ENCODE data around the gene RTN1. TPM values are rescaled to one million over a fixed set of nuclear protein-coding genes. Genes with fewer than 3 reads are reported as not detected.
A peak's percentile ranks its signal among the peaks of the same experiment; 100 is the strongest.

The RTN1 gene
- total RNA-seq, 1 experiment from 2014 or later: not detected

DNA sequence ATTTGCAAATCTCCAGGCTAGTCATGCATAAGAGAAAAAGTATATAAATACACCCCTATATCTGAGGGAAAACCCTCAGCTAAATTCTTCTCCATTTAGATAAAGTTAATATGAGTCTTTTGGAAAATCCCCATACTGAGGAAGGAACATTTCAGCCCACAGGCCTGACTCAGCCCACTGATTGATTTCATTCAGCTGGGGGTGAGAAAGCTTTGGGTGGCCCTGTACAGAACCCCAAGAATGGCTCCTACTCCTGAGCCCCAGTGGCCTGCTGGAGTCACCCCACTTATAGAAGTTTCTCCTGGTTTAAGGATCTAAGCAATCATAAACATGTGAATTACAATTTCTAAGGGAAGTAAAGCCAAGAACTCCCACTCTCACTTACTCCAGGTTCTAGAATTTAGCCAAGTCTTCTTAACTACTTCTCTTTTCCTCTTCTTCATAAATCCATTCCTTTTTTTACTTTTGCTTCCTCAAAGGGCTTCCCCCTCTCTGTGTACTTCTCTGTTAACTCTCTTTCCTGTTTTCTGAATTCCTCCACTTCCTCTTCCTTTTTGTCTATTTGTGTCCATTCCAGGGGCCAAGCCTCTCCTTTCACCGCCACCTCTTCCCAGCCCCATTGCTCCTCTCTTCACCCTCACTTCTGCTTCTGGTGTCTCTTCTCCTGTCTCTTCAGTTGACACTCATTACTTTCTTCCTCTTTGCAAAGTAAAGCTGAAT lies 21.0 kb downstream of the RTN1 start:
- DNase-seq (ENCODE audit: low spot score): no peak

DNA sequence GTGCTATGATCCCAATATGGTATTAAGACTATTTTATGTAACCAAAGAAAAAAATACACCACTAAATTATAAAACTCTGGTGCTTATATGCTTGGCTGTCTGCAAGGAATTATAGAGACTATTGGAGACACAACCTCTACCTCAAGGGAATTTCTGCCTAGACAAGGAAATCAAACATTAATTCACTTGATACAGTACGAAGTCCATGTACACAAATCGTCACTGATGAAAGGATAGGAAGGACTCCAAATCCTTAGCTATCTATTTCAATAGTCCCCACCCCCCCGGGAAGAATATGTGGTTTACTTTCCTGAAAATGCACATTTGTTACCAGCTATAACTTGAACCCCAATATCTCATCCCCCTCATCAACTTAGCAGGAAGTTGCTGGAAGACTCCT lies 21.9 kb downstream of the RTN1 start:
- peak; percentile 7 for DNase-seq (ENCODE audit: low spot score)

DNA sequence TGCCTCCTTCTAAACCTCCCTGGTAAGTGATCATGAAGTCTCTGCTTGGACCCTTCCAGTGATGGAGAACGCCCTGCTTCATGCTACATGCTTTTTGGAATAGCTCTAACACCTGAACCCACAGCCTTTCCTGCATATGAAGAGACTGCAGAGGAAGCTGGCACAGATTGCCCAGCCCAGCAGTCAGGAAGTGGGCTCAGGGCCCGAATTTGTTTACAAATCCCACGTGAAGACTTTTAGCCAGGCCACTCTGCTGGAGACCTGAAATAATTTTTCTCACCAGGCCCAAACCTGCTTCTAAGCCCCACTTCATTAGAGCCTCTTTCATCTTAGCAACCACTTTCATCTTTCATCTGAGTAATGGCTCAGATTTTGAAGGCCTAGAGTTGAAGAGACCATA lies 22.9 kb downstream of the RTN1 start:
- DNase-seq (ENCODE audit: low spot score): no peak

DNA sequence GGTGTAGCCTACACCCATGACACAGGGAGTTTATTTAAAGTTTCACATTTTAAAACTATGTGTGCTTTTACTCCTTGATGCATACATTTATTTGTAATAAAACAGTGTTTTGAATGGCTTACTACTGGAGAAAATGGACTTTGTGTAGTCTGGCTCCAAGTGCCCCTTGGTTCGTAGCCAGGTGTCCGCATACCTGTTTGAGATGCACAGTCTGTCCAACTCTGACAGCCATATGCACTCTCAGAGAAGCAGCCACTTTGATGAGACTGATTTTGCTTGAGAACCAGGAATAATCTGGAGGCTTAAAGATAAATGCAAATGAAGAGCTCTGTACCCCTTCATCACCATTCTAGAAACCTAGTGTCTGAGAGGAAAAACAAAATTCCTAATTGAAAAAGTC lies 24.0 kb downstream of the RTN1 start:
- no peak for DNase-seq (ENCODE audit: low spot score)

DNA sequence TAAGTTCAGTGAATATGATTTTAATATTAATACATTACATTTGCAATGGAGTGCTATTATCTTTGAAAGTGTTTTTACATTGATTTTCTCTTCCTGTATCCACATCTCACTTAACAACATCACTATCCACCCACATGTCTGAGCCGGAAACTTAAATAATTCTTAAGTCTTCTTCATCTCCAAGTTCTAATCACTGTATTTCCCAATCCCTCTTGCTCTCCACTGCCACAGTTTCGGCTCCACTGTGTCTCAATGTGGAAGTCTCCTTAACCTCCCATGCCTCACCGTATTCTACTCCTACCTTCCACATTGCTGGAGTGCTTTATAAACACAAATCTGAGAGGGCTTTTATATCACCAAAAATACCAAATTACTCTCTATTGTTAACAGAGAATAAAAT lies 25.3 kb downstream of the RTN1 start:
- no peak for DNase-seq (ENCODE audit: low spot score)

DNA sequence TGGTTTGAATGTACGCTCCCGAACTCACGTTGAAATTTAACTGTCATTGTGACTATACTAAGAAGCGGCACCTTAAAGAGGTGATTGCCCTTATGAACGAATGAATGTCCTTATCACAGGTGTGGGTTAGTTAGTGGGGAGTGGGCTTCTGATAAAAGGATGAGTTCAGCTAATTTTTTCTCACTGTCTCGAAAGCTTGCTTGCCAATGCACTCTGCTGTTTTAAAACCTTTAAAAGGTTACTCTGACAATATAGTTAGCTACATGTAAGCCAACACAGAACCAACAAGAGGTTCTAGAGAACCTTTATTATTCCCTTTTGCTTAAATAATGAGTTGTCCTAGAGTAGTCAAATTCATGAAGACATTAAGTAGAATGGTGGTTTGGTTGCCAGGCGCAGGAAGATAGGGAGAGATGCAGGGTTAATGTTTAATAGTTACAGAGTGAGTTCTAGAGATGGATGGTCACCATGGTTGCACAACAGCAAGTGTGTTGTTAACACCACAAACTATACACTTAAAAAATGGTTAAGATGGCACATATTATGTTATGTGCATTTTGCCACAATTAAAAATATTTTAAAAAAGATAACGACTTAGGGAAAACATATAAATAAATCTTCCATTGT lies 26.3 kb downstream of the RTN1 start:
- peak; percentile 3 for DNase-seq (ENCODE audit: low spot score)

DNA sequence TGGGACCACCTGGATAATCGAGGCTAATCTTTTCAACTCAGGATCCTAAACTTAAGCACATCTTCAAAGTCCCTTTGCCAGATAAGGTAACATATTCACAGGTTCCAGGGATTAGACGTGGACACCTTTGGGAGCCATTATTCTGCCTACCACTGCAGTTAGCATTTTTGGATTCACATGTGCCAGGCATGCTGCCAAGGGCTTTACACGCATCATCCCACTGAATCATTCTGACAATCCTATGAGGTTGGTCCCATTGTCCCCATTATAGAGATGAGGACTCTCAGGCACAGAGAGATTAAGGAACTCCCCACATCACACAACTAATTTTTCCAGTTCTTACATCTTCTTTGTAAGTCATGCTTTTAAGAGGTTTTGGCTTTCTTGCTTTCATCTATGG lies 34.5 kb downstream of the RTN1 start:
- DNase-seq (ENCODE audit: low spot score): no peak

DNA sequence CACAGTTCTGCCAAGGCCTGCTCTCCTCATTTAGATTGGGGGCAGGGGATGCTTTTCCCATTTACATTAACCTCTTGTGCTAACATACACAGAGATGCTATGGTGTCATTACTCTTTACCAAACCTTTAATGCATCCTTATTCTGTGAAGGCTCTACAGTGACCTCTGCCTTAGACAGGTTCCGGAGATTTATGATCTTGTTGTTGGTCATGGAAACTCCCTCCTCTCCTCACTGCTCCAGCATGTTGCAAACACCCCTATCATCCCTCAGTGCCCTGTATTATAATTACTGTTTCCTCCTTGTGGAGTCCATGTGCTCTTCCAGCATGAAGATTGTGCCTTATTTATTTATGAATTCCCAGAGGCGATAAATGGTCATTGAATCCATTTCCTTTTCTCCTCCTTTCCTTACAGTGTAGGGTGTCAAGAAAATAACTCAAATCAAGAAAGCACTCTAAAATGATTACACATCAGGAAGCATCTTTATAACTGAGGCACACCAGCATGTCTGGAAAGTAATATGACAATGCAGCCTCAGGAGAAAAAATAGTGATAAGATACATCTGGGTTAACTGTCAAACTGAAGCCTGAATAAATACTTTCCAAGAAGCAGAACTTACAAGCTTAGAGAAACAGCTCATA lies 37.8 kb downstream of the RTN1 start:
- no peak for DNase-seq (ENCODE audit: low spot score)

DNA sequence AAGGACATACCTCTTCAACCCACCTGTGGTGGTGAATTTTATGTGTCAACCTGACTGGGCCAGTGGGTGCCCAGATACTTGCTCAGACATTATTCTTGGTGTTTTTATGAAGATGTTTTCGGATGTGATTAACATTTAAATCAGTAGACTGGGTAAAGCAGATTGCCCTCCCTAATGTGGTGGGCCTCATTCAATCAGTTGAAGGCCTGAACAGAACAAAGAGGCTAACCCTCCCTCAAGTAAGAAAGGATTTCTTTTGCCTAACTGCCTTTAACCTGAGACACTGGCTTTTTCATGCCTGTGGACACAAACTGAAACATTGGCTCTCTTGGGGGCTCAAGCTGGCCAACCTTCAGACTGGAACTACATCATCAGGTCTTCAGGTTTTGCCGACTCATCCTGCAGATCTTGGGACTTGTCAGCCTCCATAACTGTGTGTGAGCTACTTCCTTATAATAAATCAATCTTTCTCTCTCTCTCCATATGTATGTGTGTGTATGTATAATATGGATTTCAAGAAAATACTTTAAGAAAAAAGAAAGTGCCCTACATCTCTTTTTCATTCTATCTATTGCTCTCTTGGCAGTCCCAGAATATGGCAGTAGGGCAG lies 39.4 kb downstream of the RTN1 start:
- DNase-seq (ENCODE audit: low spot score): no peak

DNA sequence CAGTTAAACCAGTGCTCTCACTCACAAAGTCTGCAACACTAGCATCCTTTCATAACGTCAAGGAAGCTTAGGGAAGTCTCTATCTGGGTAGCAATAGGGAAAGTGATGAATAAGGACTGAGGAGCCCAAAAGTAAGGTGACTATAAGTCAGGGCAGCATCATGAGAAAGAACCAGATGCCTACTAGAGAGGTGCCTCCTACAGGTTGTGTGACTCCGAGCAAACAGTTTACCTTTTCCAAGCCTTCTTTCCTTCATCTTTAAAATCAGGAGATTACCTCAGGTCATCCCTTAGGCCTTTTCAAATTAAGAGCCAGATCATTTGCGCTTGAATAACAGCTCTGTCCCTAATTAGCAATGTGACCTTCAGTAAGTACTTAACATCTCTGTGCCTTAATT lies 40.2 kb downstream of the RTN1 start:
- DNase-seq (ENCODE audit: low spot score): no peak

DNA sequence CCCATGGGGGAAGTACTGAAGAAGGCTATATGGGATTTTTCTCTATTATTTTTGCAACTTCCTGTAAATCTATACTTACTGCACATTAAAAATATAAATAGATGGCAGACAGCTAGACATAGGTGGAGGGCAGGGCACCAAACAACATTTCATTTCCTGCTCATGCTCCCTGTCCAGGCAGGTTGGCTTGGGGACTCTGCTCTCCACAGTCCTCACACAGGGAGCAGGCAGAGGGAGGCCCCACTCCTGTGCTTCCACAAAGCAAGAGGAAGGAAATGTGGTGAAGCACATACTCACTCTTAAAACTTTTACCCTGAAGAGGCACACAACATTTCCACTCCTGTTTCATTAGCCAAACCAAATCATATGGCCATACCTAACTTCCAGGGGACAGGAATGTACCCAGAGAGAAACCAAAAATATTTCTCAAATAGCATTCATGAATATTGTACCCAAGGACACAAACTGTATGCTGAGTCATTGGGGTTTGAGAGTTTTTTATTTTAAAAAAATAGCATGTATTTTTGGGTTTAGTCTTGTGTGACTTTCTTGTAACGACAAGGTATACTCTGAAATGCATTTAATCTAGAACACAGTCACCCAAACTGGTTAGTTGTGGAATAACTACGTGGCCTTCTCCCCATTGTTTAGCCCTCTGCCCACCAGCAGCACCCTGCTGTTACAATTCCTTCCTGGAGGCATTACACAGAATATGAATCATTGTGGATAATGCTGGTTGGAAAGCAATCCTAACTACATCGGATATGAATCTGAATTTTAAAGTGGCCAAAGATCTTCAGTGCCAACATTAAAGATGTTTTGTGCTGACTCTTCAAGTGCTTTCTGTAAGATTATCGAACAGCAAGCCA lies 40.9 kb downstream of the RTN1 start:
- no peak for DNase-seq (ENCODE audit: low spot score)

DNA sequence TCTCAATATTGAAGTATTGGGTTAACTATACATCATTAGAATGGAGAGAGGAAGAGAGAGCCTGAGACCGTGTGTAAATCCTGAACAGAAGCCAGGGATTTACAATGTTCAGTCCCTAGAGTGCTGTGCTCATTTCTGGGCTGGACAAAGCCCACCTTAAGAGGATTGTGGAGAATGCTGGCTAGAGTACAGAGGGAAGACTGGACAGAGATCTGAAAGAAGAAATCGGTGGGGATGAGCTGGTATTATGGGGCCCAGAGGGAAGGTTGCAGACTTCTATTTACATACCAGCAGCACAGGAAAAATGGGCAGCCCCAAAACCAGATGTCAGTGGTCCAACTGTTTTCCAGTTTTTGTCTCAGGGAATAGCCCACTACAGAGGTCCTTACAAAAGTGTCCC lies 42.3 kb downstream of the RTN1 start:
- no peak for DNase-seq (ENCODE audit: low spot score)

DNA sequence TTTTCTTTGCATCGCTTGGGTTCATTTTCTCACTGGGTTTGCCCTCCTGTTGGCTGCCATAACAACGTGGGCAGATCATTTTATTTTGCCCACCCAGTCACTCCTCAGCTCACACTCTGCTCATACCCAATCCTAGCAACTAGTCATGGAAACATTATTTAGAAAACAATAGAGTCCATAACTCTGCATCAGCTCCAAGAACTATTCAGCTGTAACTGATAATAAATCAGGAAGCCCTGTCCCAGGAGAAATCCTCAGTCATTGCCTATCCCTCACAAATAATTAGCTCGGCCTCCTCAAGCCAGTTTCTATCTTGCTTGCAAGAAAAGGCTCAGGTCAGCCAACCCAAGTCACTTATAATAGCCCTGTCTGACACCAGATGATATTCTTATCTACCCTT lies 43.2 kb downstream of the RTN1 start:
- no peak for DNase-seq (ENCODE audit: low spot score)

DNA sequence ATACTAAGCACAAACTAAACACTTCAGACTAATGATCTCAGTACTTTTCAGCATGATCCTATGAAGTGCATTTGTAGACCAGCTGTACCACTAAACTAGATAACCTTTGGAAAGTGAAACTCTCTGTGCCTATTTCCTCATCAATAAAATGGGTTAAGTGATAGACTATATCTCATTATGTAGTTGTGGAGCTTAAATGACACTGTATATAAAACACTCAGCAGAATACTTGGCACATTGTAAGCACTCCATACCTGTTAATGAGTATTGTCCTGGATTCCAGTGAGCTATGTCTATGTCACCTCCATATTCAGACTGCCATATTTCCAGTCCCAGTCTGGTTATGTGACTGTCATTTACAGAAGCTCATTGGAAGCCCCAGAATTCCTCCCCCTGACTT lies 44.4 kb downstream of the RTN1 start:
- no peak for DNase-seq (ENCODE audit: low spot score)

DNA sequence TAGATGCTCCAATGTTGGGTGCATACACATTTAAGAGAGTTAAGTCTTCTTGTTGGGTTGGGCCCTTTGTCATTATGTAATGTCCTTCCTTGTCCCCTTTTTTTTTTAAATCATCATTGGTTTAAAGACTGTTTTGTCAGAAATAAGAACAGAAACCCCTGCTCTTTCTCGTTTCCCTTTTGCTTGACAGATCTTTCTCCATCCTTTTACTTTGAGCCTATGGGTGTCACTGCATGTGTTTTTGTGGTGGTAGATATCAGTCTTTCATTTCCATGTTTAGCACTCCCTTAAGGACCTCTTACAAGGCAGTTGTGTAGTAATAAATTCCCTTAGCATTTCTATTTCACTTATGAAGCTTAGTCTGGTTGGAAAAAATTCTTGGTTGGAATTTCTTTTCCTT lies 47.4 kb downstream of the RTN1 start:
- DNase-seq (ENCODE audit: low spot score): no peak

DNA sequence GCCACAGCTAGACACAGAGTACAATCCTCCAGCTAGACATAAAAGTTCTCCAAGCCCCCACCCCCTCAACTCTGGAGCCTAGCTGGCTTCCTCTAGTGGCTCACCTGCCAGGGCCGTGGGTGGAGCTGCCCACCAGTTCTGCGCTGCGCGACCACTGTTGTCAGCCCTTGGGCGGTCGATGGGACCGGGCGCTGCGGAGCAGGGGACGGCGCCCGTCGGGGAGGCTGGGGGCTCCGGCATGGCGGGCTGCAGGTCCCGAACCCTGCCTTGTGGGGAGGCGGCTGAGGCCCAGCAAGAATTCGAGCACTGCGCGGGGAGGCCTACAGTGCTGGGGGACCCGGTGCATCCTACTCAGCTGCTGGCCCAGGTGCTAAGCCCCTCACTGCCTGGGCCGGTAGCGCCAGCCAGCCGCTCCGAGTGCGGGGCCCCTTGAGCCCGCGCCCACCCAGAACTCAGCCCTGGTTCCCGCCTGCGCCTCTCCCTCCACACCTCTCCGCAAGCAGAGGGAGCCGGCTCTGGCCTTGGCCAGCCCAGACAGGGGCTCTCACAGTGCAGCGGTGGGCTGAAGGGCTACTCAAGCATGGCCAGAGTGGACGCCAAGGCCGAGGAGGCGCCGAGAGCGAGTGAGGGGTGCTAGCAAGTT lies 51.0 kb downstream of the RTN1 start:
- DNase-seq (ENCODE audit: low spot score): no peak

DNA sequence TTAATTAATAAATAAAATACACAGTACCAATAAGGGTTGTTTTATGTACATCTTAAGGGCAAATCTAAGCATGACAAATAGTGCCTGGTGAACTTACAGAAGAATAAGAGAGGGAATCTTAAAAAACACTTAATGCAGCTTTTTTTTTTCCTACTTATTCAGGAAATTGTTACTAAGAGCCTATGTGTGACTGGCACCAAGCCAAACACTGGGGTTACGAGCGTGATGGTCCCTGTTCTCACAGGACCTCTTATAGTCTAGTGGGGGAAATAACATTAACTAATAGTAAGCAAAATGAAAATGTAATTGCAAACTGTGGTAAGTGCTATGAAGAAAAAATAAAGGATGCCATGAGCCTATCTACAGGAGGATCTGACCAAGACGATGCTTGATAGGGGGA lies 53.6 kb downstream of the RTN1 start:
- DNase-seq (ENCODE audit: low spot score): no peak

DNA sequence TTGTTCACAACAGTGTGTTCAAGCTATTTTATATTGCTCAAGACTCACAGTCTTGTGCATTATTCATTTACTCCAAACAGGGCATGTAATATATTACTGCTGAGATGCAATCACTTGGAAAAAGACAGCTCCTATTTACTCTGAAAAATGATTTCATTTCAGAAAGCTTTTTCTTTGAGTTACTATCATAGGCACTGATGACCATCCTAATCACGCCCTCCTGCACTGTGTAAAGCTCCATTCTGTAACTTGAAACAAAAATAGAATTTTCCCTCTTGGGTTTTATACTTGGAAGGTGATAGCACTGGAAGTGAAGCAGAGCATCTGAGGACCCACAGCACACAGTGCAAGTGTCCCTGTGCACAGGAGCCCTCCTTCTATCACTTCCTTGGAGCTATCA lies 55.6 kb downstream of the RTN1 start:
- DNase-seq (ENCODE audit: low spot score): no peak

DNA sequence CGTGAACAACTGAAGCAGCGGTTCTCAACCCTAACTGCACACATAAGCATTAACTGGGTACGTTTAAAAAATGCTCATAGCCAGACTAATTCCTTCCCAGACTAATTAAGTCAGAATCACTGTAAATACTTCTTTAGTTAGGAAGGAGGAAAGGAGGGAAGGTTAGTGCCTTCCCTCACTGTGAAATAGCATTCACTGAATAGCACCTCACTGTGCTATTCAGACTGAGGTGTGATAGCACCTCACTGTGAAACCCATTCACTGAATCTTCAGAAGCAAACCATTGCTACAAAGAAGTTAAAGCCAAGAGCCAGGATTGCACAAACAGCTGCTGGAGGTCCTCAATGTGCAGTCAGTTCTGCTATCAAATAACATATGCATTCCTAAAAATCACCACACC lies 58.8 kb downstream of the RTN1 start:
- no peak for DNase-seq (ENCODE audit: low spot score)

DNA sequence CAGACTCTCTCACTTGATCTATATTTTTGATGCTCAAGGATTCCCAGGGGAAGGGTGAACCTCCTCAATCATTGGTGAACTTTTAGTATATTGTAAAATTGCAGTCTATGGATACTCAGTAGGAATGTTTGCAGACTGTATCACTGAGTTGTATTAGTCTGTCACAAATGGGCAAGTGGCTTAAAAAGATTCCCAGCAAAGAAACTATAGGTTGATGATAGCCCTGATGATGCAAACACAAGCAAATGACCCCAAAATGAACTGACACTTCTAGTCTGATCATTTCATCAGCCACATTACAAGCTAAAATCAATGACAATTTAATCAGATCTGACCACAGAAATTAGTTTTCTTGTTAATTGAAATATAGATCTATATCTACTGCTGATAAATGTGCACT lies 59.5 kb downstream of the RTN1 start:
- no peak for DNase-seq (ENCODE audit: low spot score)

DNA sequence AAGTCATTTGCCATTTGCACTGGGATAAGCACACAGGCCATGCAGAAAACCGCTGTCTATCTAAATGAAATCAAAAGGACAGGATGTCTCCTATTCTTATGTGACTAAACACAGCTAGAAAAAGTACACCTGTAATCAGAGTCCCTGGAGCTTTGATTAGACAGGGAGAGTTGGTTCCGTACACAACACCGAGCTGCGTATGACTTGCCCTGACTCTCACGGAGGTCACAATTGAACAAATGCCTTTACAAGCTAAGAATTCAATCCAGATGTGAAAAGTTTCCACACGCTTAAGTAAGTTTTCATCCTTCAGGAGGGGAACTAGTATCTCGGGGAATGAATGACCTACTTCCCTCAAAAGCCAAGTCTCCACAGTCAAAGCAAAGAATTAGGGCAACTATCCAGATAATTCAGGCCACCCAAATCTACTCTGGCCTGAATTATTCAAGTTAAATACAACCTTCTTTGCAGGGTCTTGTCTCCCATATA lies 67.5 kb downstream of the RTN1 start:
- DNase-seq (ENCODE audit: low spot score): no peak
